K562 (cell line): ENCODE data around the gene GJC2. TPM values are rescaled to one million over a fixed set of nuclear protein-coding genes. Genes with fewer than 3 reads are reported as not detected.

Source experiments
- ARID1B ChIP-seq: fragments of 450-650 bp; IDR thresholded peaks from 2 replicates; pipeline ENCODE4 v1.6.1; 2016; ENCODE audit warnings: antibody characterized with exemption, mild to moderate bottlenecking, inconsistent platforms
- ATF3 ChIP-seq, 2 experiments: fragments of 450-650 bp in 1 of 2; sonication (generic) in 1 of 2; formaldehyde crosslinking in 1 of 2; IDR thresholded peaks in 1 of 2; conservative IDR thresholded peaks in 1 of 2; 2 replicates each; pipeline versions ENCODE4 v1.6.1 to v1.8.1; 2016 to 2023; ENCODE audit warnings: mild to moderate bottlenecking in 2 of 2, moderate library complexity in 2 of 2, inconsistent platforms in 1 of 2, missing genetic modification reagents in 1 of 2
- E2F8 ChIP-seq: fragments of 450-650 bp; IDR thresholded peaks from 2 replicates; pipeline ENCODE4 v1.7.1; 2018; ENCODE audit warnings: mild to moderate bottlenecking, low read depth; ENCODE audit not compliant: partially characterized antibody
- HLTF ChIP-seq: fragments of 450-650 bp; IDR thresholded peaks from 2 replicates; pipeline ENCODE4 v1.6.1; 2016
- MTA1 ChIP-seq: fragments of 450-650 bp; IDR thresholded peaks from 2 replicates; pipeline ENCODE4 v1.6.1; 2017; ENCODE audit warnings: borderline replicate concordance
- NCOA1 ChIP-seq: fragments of 450-650 bp; IDR thresholded peaks from 2 replicates; pipeline ENCODE4 v1.6.1; 2016; ENCODE audit warnings: low read depth
- POLR2AphosphoS5 ChIP-seq: IDR thresholded peaks from 2 replicates; pipeline ENCODE4 v1.6.1; 2011; ENCODE audit warnings: mild to moderate bottlenecking, low read depth, low read length, moderate library complexity; ENCODE audit not compliant: control insufficient read depth, insufficient read depth
- PTRF ChIP-seq: fragments of 450-650 bp; IDR thresholded peaks from 2 replicates; pipeline ENCODE4 v1.6.1; 2016; ENCODE audit warnings: mild to moderate bottlenecking, missing genetic modification characterization, missing compliant biosample characterization
- TAF15 ChIP-seq: fragments of 200-400 bp; formaldehyde crosslinking; IDR thresholded peaks from 2 replicates; pipeline ENCODE4 v1.6.1; 2017; ENCODE audit warnings: mild to moderate bottlenecking, low read depth, low read length, moderate library complexity
- ZNF232 ChIP-seq: sonication (generic); formaldehyde crosslinking; IDR thresholded peaks from 2 replicates; pipeline ENCODE4 v1.8.0; 2022; ENCODE audit warnings: mild to moderate bottlenecking, missing genetic modification reagents
- ZNF407 ChIP-seq: fragments of 450-650 bp; IDR thresholded peaks from 2 replicates; pipeline ENCODE4 v1.6.1; 2016; ENCODE audit warnings: low read depth
- polyA plus RNA-seq, 8 experiments: library from polyadenylated mRNA; depleted of rRNA in 4 of 8; stranded (reverse) in 5 of 8; unstranded in 3 of 8; fragments of >200 nt; fragmentation: Nextera tagmentation in 2 of 8; fragmentation: Illumina TruSeq in 1 of 8; extraction: Ambion mirVana in 2 of 8; extraction: Trizol in 1 of 8; gene quantifications; 2 replicates each; pipeline versions ENCODE4 v1.2.1 to v1.2.3, GENCODE V29; 2011 to 2014; ENCODE audit warnings: inconsistent platforms in 1 of 8, missing spikeins in 1 of 8
- total RNA-seq, 7 experiments: library from RNA; depleted of rRNA in 6 of 7; stranded (reverse); fragments of >200 nt in 6 of 7; fragmentation: Illumina TruSeq in 2 of 7; extraction: Trizol in 2 of 7; gene quantifications; 2 replicates each; pipeline versions ENCODE4 v1.2.1 to v1.2.3, GENCODE V29; 2011 to 2021; ENCODE audit warnings: low replicate concordance in 1 of 7
- TF ChIP-seq, protein P1 (sequence below): sonication (generic); formaldehyde crosslinking; IDR thresholded peaks from 2 replicates; pipeline ENCODE4 v1.8.1; 2023; ENCODE audit warnings: mild to moderate bottlenecking, missing genetic modification reagents

The GJC2 gene
- total and polyA plus RNA-seq, 9 of the 15 experiments (the other 6 are each of a cell fraction or from before 2014, with no cell fraction given): 0.03 to 0.62 (median 0.11) TPM; not detected in 2

- TF ChIP-seq, protein P1, sequence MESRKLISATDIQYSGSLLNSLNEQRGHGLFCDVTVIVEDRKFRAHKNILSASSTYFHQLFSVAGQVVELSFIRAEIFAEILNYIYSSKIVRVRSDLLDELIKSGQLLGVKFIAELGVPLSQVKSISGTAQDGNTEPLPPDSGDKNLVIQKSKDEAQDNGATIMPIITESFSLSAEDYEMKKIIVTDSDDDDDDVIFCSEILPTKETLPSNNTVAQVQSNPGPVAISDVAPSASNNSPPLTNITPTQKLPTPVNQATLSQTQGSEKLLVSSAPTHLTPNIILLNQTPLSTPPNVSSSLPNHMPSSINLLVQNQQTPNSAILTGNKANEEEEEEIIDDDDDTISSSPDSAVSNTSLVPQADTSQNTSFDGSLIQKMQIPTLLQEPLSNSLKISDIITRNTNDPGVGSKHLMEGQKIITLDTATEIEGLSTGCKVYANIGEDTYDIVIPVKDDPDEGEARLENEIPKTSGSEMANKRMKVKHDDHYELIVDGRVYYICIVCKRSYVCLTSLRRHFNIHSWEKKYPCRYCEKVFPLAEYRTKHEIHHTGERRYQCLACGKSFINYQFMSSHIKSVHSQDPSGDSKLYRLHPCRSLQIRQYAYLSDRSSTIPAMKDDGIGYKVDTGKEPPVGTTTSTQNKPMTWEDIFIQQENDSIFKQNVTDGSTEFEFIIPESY (CRISPR knock-in tag): peak; percentile 74
- TF ChIP-seq E2F8 (peak; percentile 75), NCOA1 (peak; percentile 96), HLTF (no peak; the same call in 1 of the 2 replicates), POLR2AphosphoS5 (peak; percentile 89), ZNF407 (no peak), TAF15 (no peak), ATF3 (IDR thresholded peaks at IDR 0.05) (peak; percentile 86), ATF3 (CRISPR knock-in tag; conservative IDR thresholded peaks at IDR 0.05) (no peak), PTRF (no peak), ARID1B (peak; percentile 42; the same call in 1 of the 2 replicates), ZNF232 (CRISPR knock-in tag) (no peak; the same call in 1 of the 2 replicates), MTA1 (peak; percentile 98)
These were observed 9.6 kb upstream of the GJC2 start, which contains the start of gene GUK1 (continued) for GRCh38 chr1:228139931-228140723.
